LNCaP clone FGC (cell line): ENCODE measurements around the gene RTKN.
"Not testable (repeated sequence)": the region's sequence is repeated elsewhere in the genome, so short reads cannot be mapped to it uniquely, and the experiment has no call there.

Experiments used
- DNase-seq: peaks from one replicate; pipeline ENCODE4 v3.0.0-alpha.2; 2011; ENCODE audit warnings: low read depth
- H3K4me3 ChIP-seq: 2 replicates; pipeline ENCODE4 v1.5.1; 2011; ENCODE audit warnings: mild to moderate bottlenecking, low read depth, low read length, control low read depth
- TF ChIP-seq, protein P1 (sequence below): IDR thresholded peaks from 2 replicates; pipeline ENCODE4 v1.5.1; 2012; ENCODE audit warnings: mild to moderate bottlenecking; ENCODE audit not compliant: control insufficient read depth, insufficient read depth; ENCODE audit errors: extremely low read depth

RTKN gene

DNA sequence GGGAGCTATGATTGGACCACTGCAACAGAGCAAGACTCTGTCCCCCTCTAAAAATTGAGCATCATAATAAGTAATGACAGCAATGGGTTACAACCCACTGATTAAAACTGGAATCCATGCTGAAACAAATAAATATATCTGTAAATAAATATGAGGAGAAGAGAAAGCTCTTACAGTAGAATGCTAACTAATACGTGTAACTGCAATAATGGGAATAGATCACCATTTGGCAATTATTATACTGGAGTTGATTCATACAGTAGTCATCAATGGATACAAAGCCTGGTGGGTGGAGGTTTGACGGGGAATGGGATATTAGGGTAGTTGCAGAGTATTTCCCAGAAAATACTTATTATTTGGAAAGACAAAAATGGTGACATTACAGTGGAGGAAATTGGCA is 7.0 kb upstream of the RTKN start:
- DNase-seq, result no peak
- H3K4me3 ChIP-seq, result no peak overlapping the region
- TF ChIP-seq, protein P1, sequence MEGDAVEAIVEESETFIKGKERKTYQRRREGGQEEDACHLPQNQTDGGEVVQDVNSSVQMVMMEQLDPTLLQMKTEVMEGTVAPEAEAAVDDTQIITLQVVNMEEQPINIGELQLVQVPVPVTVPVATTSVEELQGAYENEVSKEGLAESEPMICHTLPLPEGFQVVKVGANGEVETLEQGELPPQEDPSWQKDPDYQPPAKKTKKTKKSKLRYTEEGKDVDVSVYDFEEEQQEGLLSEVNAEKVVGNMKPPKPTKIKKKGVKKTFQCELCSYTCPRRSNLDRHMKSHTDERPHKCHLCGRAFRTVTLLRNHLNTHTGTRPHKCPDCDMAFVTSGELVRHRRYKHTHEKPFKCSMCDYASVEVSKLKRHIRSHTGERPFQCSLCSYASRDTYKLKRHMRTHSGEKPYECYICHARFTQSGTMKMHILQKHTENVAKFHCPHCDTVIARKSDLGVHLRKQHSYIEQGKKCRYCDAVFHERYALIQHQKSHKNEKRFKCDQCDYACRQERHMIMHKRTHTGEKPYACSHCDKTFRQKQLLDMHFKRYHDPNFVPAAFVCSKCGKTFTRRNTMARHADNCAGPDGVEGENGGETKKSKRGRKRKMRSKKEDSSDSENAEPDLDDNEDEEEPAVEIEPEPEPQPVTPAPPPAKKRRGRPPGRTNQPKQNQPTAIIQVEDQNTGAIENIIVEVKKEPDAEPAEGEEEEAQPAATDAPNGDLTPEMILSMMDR, result no peak

DNA sequence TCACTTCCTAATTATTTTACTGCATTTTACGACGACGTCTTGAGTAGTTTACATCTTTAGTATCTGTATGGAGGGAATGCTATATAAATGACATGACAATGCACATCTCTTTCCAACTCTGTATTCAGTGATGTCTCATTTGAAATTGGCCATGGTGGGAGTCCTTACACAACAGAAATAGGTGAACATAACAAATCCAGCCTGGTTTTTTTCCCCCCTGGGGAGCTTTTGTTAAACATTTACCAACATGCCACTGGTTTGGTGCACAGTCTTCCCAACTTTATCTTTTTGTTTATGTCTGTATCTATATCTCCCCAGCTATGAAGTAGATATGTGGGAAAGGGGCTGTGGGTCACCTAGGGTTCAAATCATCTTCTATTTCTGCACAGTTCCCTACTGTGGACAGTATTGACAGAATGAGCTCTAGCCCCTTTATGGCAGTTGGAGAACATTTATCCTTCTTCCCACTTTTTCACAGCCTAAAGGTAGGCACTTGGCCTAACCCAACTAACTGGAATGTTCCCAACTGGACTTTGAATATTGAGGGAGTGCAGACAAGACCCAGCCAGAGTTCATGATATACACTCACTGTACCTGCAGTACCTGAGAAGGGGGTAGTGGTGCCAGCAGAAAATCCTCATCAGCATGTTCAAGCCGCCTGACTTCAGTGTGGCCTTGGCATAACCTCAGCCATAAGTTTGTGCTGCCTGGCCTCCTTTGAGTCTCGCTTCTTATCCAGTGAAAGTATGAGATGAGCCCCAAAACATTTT is 5.7 kb upstream of the RTKN start:
- no peak overlapping the region for H3K4me3 ChIP-seq
- no peak for DNase-seq
- TF ChIP-seq, protein P1, result no peak

DNA sequence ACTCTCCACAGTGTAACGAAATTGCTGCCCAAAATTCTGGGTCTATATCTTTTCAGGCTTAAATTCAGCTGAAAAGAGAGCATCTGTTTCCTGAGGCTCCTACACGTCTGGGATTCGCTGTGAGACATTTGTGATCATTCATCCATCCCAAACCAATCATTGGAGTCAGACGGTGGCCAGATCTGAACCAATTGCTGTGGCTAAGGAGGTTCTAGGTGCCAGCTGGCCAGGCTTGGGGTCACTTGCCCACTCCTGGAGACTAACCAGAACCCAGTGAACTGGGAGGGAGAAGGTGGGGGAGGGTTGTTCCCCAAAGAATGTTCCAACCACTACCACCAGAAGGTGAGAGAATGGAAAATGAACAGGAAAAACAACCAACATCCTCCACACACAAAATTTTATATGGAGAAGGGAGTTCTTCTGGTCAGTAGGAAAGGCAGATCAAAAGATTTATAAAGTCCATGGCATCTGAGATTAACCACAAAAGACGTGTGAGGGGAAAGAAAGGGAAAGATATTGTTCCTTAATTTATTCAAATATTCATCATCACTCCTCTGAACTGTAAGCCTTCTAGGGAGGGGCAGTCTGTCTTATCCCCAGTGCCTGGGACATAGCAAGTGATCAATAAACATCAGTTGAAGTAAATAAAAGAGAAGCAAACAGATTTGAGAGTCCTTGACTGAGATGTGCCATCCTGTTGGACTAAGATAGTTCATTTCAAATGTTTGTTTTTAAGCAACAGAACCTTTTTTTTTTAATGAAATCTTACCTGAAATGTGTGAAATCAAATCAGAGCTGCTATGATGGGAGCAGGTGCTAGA is 3.0 kb upstream of the RTKN start:
- no peak overlapping the region for H3K4me3 ChIP-seq
- DNase-seq, result no peak

DNA sequence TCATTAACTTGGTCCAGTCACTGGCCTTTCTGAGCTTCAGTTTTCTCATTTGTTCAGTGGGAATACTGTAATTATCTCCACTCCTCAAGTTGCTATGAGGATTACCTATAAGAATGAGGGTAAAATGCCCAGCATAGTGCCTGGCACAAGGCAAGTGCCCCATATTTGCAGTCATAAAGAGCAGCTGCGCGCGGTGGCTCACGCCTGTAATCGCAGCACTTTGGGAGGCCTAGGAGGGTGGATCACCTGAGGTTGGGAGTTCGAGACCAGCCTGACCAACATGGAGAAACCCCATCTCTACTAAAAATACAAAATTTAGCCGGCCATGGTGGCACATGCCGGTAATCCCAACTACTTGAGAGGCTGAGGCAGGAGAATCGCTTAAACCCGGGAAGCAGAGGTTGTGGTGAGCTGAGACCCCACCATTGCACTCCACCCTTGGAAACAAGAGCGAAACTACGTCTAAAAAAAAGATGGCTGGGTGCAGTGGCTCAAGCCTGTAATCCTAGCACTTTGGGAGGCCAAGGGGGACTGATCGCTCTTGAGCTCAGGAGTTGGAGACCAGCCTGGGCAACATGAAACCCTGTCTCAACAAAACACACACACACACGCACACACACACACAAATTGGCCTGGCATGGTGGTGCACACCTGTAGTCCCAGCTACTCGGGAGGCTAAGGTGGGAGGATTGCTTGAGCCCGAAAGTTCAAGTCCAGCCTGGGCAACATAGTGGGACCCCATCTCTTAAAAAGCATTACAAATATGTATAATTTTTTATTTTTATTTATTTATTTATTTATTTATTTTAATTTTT is 953 bp upstream of the RTKN start:
- DNase-seq, result not testable (repeated sequence)
- peak overlapping the region; percentile 67 for H3K4me3 ChIP-seq

More for the DNA sequence above, 3.0 kb upstream of the RTKN start:
- TF ChIP-seq, protein P1, result no peak

DNA sequence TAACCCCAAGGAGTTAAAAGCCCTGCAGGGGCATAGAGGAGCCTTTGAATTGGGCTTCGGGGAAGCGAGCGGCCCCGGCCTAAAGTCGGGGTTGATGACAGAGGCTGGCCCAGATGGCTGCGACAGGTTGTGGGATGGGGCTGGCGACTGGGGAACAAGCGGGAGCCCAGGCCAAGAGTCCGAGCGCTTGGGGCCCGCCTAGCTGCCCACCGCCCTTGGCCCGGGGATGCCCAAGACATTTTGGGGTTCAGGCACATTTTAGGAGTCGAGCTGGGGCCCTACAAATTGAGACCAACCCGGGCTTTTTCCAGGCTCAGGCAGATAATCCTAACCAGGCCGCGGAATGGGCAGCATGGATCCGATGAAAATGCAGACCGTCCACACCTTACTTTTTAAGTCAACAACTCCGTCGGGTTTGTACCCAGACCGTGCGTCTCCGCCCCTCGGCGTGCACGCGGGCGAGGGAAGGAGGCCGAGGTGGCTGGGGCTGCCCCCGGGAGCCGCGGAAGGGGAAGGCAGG is 507 bp downstream of the RTKN start:
- DNase-seq, result no peak
- TF ChIP-seq, protein P1, result no peak
- peak overlapping the region; percentile 67 for H3K4me3 ChIP-seq

DNA sequence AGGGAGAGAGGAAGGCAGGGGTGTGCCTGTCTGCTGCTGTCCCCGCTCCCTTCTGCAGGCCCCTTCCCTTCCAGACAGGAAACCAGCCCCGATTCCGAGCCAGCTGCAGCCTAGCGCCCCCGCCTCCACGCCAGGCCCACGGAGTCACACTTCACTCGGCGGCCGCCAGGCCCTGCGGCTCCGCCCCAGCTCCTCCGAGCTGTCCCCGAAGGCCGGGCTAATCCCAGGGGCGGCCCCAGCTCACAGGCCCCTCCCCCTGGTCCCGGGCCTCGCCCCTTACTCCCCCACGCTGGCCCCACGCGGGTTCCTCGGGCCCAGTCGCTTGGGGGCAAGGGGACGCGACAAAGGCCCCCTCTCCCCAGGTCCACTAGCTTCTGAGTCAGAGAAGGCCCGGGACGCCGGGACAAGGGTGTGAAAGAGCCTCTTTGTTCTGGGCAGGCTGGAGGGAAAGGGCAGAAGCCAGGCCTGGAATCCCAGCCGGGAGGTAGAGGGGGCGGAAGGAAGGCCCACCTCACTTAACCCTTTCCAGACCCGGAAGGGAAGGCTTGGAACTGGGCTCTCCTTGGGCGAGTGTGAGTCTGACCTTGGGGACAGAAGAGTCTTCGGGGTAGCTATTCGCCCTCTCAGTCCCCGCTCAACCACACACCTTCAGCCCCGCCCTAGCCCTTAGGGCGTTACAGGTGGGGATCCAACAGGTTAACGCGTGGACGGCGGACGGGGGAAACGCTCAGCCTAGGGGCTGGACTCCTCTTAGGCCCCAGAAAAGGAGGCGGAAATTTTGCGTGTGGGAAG is 1.2 kb downstream of the RTKN start:
- DNase-seq, result no peak
- peak overlapping the region; percentile 67 for H3K4me3 ChIP-seq
- TF ChIP-seq, protein P1, result no peak
